Tibial nerve (tissue), 4 donors: ENCODE measurements around the gene CCNY. TPM values are rescaled to one million over a fixed set of nuclear protein-coding genes. Genes with fewer than 3 reads are reported as not detected.

Source experiments
- DNase-seq, 2 donors: peaks; one replicate each; pipeline ENCODE4 v3.0.0-alpha.2; 2019; ENCODE audit warnings: low spot score in 2 of 2
- H3K27ac ChIP-seq, 4 donors: fragments of 200-600 bp; sonication (generic) in 3 of 4; one replicate each; pipeline ENCODE4 v1.5.1; 2017 to 2019; ENCODE audit warnings: mild to moderate bottlenecking in 1 of 4
- H3K27me3 ChIP-seq, 2 donors: fragments of 200-600 bp; sonication (generic) in 1 of 2; one replicate each; pipeline versions ENCODE4 v1.5.1 to v1.6.0; 2017 to 2019
- H3K36me3 ChIP-seq, 3 donors: fragments of 200-600 bp; sonication (generic); one replicate each; pipeline ENCODE4 v1.5.1; 2018 to 2019
- H3K4me1 ChIP-seq, 4 donors: fragments of 200-600 bp; sonication (generic) in 3 of 4; one replicate each; pipeline ENCODE4 v1.5.1; 2017 to 2019
- H3K4me3 ChIP-seq, 4 donors: fragments of 200-600 bp; sonication (generic) in 3 of 4; one replicate each; pipeline ENCODE4 v1.5.1; 2017 to 2019; ENCODE audit warnings: mild to moderate bottlenecking in 1 of 4, moderate library complexity in 1 of 4
- H3K9me3 ChIP-seq, 4 donors: fragments of 200-600 bp; sonication (generic) in 3 of 4; one replicate each; pipeline ENCODE4 v1.5.1; 2017 to 2019
- CTCF ChIP-seq, 5 experiments: fragments of 200-600 bp in 3 of 5; fragments of 450-650 bp in 2 of 5; sonication (generic) in 3 of 5; IDR thresholded peaks; one replicate each; pipeline ENCODE4 v1.5.1; 2016 to 2019; ENCODE audit warnings: antibody characterized with exemption in 5 of 5, mild to moderate bottlenecking in 3 of 5, moderate library complexity in 2 of 5
- EP300 ChIP-seq, 2 donors: sonication (generic); formaldehyde crosslinking; IDR thresholded peaks; one replicate each; pipeline ENCODE4 v1.6.1; 2017; ENCODE audit warnings: antibody characterized with exemption in 2 of 2, mild to moderate bottlenecking in 1 of 2
- POLR2A ChIP-seq, 2 donors: fragments of 450-650 bp; IDR thresholded peaks; one replicate each; pipeline ENCODE4 v1.6.1; 2017; ENCODE audit warnings: antibody characterized with exemption in 2 of 2, mild to moderate bottlenecking in 2 of 2, moderate library complexity in 2 of 2
- WGBS, 2 donors: methylation state at CpG; one replicate each; pipeline ENCODE4 v1.1.5; 2018; 5-methylcytosine and 5-hydroxymethylcytosine counted together
- total RNA-seq, 4 donors: library from RNA; depleted of rRNA; stranded (reverse); fragments of >200 nt; gene quantifications; one replicate each; pipeline ENCODE4 v1.1.0, GENCODE V29; 2016

CCNY gene
- total RNA-seq, 4 donors from 2014 or later, result 24.3 to 27.6 (median 26.5) TPM

DNA sequence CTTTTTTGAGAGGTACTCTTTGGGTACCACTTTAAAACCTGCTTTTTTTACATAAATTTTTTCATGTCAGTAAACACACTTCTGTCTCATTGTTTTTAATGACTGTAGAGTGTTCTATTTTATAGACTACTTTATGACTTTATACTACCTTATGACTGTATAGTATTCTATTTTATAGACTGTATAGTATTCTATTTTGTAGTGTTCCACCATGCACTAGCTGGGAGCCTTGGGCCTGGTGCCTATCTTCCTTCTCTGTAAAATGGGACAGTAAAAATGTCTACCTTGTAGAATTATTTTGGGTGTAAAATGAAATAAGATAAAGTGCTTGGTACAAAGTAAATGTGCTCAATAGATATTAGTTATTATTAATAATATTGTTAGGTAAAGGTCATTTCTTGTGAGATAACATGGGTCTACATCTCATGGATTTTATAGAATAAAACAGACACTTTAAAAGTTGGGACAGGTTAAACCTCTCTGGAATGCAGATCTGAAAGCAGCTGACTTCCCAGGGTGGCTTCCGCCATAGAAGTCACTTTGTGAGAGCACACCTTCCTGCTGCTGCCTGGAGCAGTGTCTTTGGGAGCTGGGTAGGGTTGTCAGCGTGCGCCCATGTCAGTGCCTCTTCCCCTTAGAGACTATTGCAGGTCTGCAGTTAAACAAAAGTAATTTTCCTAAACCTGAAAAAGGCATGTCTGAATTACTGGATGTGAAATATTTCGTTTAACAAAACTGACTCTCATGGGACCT is 31.0 kb downstream of the CCNY start:
- H3K27ac ChIP-seq, result no peak overlapping the region
- peaks cover 0 to 6% (median 0%) of the 10 kb centered on the region in 3 donors for H3K36me3 ChIP-seq
- TF ChIP-seq CTCF (IDR thresholded peaks at IDR 0.05) (no peak), POLR2A (IDR thresholded peaks at IDR 0.05) (no peak), EP300 (IDR thresholded peaks at IDR 0.05) (no peak)
- H3K4me3 ChIP-seq, result no peak overlapping the region
- no peaks in the 10 kb centered on the region for H3K27me3 ChIP-seq
- DNase-seq, result no peak
- WGBS, 2 donors, result 88 to 89% methylated on average over 4 of the region's 4 CpGs
- H3K4me1 ChIP-seq, result peaks cover 0 to 72% (median 21%) of the 10 kb centered on the region in 4 donors
- H3K9me3 ChIP-seq, result no peaks in the 10 kb centered on the region

DNA sequence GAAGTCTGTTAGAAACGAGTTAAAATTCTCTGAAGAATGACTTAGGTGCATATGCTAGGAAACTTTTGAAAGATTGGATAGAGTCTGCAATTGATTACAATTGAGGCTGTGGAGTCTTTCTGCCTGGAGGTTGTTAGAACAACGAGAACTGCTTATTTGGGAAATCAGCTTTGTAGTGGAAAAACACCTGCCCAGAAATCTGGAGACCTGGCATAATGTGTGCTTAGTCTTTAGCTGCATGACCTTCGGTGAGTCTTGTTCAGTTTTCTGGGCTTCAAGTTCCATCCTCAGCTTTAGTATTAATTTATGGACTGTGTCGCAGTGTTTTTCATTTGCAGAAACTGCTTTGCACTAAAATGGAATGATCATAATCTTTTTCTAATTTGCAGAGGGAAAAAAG is 31.7 kb downstream of the CCNY start:
- Histone ChIP-seq H3K36me3 (peaks cover 0 to 3% (median 0%) of the 10 kb centered on the region in 3 donors), H3K4me1 (peaks cover 0 to 78% (median 21%) of the 10 kb centered on the region in 4 donors), H3K27me3 (no peaks in the 10 kb centered on the region), H3K9me3 (no peaks in the 10 kb centered on the region), H3K4me3 (no peak overlapping the region), H3K27ac (peak overlapping the region in 1 of 4 donors; percentile 34)
- no peak for DNase-seq
- TF ChIP-seq EP300 (IDR thresholded peaks at IDR 0.05) (no peak), POLR2A (IDR thresholded peaks at IDR 0.05) (no peak), CTCF (IDR thresholded peaks at IDR 0.05) (no peak)
- WGBS, 2 donors, result 78 to 85% methylated on average over 4 of the region's 4 CpGs

DNA sequence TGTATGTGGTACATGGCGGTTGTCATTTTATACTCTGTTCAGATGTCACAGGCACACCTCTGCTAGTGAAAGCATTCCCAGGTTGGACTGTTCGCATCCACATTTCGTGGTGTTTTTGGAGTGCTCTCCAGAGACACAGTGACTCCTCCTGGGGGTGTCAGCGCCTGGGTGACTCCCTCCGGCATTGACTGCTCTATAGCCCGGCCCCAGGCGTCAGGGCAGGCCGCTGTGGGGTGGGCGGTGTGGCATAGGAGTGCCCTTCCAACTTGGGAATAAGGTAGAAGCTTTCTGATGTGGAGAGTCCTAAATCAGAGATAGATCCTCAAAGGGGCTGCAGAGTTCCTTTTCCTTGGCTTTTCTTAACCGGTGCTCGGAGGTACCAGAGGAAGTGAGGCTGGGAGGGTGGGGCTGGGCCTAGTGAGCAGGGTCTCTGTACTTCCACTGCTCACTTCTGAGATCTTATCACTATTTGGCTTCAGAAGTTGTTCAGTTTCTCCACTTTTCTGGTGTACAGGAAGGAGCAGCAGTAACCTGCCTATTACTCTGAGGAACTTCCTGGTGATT is 32.3 kb downstream of the CCNY start:
- peak overlapping the region in 2 of 4 donors; percentile 34 to 52 for H3K27ac ChIP-seq
- H3K4me1 ChIP-seq, result peaks cover 0 to 82% (median 21%) of the 10 kb centered on the region in 4 donors
- TF ChIP-seq POLR2A (IDR thresholded peaks at IDR 0.05) (no peak), EP300 (IDR thresholded peaks at IDR 0.05) (no peak), CTCF (IDR thresholded peaks at IDR 0.05) (no peak)
- no peaks in the 10 kb centered on the region for H3K36me3 ChIP-seq
- H3K27me3 ChIP-seq, result no peaks in the 10 kb centered on the region
- H3K4me3 ChIP-seq, result no peak overlapping the region
- WGBS, 2 donors, result 73 to 88% methylated on average over 11 of the region's 11 CpGs
- H3K9me3 ChIP-seq, result no peaks in the 10 kb centered on the region
- DNase-seq, result no peak

DNA sequence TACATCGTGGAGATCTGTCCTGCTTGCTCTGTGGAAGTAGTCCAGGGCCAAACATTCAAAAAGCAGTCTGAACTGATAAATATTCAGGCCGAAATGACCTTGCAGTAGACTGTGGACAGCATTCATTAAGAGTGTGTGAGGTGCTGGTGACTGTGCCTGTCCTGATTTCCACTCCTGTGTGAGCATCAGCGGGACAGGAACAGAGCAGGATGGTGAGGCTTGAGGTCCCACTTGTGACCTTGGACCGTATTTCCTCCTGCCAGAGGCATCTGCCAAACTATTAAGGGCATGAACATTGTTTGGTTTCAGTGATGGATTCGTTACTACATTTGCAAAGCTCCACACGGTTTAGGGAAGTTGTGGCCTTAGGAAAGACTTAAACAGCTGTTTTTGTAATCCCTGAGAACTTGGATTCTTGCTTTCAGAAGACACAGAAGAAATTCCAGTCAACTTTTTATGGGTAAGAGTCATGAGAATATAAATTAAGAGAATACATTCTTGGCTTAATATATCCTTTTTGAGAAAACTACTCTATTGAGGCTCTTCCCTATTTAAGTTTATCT is 32.8 kb downstream of the CCNY start:
- no peak for TF ChIP-seq POLR2A (IDR thresholded peaks at IDR 0.05)
- TF ChIP-seq EP300 (IDR thresholded peaks at IDR 0.05), result no peak
- no peak for TF ChIP-seq CTCF (IDR thresholded peaks at IDR 0.05)
- no peaks in the 10 kb centered on the region for H3K36me3 ChIP-seq
- H3K4me1 ChIP-seq, result peaks cover 0 to 82% (median 20%) of the 10 kb centered on the region in 4 donors
- DNase-seq, result no peak
- H3K27me3 ChIP-seq, result no peaks in the 10 kb centered on the region
- peak overlapping the region in 2 of 4 donors; percentile 34 to 52 for H3K27ac ChIP-seq
- H3K4me3 ChIP-seq, result no peak overlapping the region
- no peaks in the 10 kb centered on the region for H3K9me3 ChIP-seq
- WGBS, 2 donors, result 37 to 39% methylated on average over 6 of the region's 6 CpGs

GRCh38 chr10:35371731-35372130 is 35.4 kb downstream of the CCNY start:
- Histone ChIP-seq H3K9me3 (no peaks in the 10 kb centered on the region), H3K27ac (peak overlapping the region in 2 of 4 donors; percentile 28 to 45), H3K36me3 (no peaks in the 10 kb centered on the region), H3K4me1 (peaks cover 0 to 68% (median 14%) of the 10 kb centered on the region in 4 donors), H3K27me3 (no peaks in the 10 kb centered on the region), H3K4me3 (no peak overlapping the region)
- 87 to 89% methylated on average over 3 of the region's 3 CpGs for WGBS, 2 donors
- DNase-seq, result no peak
- TF ChIP-seq POLR2A (IDR thresholded peaks at IDR 0.05), result no peak
- no peak for TF ChIP-seq CTCF (IDR thresholded peaks at IDR 0.05)
- no peak for TF ChIP-seq EP300 (IDR thresholded peaks at IDR 0.05)
